Stimulated activated CD8-positive, alpha-beta memory T cell treated with anti-CD3 and anti-CD28 coated beads, Interleukin-7, amount 100 ng/mL, for 4 hours (primary cell): ENCODE results near the gene GUCA2B.

Experiments
- DNase-seq, 2 donors: peaks; one replicate each; pipeline ENCODE4 v3.0.0-alpha.2; 2020; ENCODE audit warnings: low read depth in 2 of 2

Gene GUCA2B

DNA sequence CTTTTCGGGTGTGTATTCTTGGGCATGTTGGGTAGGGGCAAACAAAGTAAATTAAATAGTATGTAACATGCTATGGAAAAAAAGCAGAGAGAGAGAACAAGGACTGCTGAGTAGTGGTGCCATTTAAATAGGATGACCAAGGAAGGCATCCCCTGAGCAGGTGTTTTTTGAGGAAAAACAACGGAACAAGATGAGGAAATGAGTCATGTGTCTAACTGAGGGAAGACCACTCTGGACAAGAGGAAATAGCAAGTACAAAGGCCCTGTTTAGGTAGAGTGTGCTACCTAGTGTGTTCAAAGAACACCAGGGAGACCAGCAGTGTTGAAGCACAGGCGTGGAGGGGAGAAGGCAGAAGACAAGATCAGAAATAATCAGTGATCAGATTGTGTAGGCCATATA, 31.4 kb downstream of the GUCA2B start:
- DNase-seq = no peak

DNA sequence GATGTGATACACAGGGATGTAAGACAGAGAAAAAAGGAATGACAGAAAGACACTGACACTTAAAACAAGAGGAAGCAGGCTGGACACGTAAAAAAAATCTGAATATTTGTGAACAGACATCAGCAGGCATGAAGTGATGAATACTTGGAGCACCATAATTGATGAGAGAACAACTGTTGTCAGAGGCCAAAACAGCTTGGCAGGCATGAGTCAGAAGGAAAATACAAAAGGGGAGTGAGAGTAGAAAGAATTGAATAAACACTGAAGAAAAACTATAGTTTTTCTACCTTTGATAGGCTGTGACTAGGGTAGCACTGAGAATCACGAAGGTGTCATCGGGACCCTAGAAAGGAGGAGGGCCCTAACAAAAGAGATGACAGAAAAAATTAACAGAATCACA, 32.9 kb downstream of the GUCA2B start:
- no peak for DNase-seq

DNA sequence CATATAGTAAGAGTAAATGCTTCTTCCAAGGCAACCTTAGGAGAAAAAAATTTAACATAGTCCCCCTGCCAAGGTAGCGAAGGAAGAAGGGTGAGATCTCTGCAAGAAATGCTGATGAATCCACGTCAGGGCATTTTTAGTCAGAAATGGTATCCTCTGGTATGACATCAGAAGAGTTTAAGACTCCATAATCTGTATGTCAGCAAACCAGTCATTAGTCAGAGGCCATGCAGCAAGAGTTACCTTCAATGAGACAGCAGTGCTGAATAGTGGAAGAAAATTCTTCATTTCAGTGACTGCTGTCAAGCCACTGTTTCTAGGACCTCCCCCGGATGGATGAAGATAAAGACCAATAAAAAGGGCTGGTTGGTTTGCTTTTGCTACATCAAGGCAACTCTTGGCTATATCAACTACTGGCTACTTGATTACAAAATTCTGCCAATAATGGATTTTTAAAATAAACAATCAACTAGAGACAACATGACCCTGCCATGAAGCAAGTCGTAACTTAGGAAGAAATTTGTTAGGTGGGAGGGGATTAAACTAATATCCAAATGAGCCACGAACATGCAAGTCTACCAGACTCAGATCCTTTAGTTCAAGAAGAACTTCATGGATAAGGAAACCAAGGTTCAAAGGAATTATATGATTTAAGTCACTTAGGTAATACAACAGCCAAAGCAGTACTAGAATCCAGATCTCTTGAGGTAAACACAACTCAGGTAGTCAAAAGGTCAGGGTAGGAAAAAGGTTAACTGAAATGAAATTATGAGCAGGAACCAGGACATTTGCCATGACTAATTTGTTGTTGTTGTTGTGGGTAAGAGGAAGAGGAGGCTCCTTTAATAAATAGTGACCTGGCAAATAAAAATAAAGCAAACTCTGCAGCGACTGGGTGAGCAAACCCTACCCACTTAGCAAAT, 37.0 kb downstream of the GUCA2B start:
- DNase-seq = no peak

DNA sequence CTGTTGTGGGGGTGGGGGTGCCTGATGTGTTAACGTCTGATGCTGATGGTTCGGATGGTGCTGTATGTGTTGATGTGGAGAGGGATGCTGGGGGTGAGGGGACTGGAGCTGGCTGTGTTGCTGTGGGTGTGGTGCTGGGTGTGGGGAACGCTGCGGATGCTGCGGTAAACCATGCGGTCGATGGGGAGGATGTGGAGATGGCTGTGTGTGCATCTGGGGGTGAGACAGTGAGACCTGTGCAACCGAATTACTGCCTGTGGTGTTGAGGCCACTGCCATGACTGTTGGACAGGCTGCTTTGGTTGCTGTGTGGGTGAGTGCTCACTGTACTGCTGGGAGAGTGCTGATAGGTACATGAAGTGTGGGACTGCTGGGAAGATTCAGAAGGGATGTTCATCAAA, 38.1 kb downstream of the GUCA2B start:
- DNase-seq = no peak

DNA sequence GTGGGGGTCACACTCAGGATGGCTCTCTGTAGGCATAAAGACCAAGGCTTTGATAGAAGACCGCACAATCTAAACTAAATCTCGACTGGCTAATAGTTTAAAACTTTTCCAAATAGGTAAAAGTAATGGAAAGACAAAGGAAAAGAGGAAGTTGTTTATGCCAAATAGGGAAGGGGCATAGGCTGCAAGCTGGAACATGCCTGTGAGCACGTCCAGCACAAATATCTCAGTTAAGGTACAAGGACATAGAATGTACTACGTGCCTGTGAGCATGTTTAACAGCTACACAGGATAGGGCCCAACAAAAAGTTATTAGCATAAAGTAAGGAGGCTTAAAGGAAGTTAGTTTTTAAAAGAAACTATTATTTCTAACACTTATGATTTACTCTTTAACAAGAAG, 38.9 kb downstream of the GUCA2B start:
- DNase-seq = no peak

DNA sequence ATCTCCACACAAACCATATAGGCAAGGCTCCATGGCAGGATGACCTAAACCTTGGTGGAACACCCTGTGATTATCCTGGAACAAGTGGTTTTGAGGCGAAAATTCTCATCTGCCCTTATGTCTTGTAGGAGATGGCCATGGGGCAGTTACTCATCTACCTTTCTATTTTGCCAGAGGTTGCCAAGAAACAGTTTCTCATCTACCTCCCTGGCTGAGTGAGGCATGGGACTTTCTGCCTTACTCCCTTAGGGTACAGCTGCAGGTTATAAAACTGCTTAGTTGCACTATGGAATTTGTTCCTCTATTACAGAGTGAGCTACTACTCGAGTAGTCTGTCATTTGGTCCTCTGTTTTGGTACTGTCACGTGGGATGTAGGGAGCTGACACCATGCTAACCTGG, 42.6 kb downstream of the GUCA2B start:
- no peak for DNase-seq

DNA sequence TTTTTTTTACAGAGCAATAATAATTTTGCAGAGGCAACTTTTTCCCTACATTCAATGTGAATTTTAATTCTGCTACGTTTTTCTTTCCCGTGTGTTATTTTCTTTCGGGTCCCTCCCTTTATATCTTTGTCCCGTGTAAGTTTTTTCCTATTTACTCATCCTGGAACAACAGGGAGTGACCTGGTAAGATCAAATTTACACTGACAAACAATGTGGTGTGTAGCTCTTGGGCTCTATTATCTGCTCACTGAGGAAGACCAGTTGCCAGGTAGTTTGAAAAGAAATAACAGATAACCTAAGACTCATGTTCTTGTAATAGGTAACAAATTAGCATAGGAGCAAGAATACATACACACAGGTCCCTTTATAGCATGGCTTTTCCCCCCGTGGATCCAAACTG, 45.0 kb downstream of the GUCA2B start:
- no peak for DNase-seq

DNA sequence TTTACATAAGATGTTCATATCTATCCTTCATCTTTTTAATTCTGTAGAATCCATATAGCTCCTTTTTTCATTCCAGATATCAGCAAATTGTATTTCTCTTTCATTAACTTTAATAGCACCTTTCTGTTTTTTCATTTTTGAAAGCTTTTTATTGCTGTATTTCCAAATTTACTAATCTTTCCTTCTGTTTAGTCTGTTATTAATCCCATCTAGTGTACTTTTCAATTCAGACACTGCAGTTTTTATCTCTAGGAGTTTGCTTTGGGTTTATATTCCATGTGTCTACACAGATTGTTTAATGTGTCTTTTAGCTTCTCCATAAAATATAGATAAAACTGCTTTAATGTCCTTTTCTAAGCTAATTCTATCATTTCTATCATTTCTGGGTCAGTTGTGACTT, 48.8 kb downstream of the GUCA2B start:
- DNase-seq = no peak
